Adipose tissue (tissue), 3 donors: ENCODE data around the gene TBX4. TPM values are rescaled to one million over a fixed set of nuclear protein-coding genes. Genes with fewer than 3 reads are reported as not detected.

Experiments
- H3K27ac ChIP-seq: one replicate; pipeline ENCODE4 v1.5.1; 2013; ENCODE audit warnings: low read depth, low read length
- WGBS, 3 donors: extraction: QIAGEN DNeasy Blood & Tissue Kit; methylation state at CpG; one replicate each; pipeline ENCODE4 v1.1.7; 2013; 5-methylcytosine and 5-hydroxymethylcytosine counted together
- polyA plus RNA-seq, 3 donors: library from polyadenylated mRNA; stranded (reverse); fragments of 200-250 nt; gene quantifications; one replicate each; pipeline ENCODE4 v1.2.3, GENCODE V29; 2013
- donor health status: healthy with polysubstance abuse.
- donor health status: Bipolar disorder and iron deficiency.
- donor health status: healthy.

Gene TBX4
- polyA plus RNA-seq, 3 donors = 0.06 TPM; not detected in 1

DNA sequence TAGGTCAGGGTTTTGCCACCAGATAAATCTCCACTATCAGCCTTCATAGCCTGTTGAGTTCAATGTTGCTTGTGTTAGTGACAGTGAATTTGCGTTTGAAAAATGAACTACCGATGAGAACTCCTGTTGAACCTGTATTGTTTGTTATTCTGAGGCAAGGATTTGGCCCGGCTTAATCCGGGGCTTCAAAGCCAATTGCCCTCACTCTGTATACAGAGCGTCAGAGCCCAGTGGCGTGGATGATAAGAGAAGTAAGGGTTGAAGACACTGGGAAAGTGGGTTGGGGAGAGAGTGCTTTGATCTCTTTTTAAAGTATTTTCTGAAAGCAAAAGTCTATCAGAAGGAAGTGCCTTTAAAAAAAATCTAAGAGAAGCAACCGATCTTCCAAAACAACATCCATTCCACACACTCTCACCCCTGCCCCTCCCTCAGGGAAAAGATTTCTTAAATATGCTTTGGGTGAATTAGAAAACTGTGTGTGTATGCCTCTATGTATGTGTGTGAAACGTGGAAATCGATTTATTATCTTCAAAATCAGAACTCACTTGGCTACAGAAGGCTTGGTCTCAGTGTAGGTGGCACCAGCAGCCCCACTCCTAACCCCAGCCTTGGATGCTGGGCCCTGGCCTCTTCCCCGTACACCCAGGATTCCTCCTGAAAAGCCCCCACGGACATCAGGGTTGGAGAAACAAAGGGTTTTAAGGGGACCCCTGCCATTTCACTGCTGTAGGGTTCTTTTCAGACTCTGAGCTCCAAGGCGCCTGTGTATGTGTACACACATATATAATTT lies 8.8 kb downstream of the TBX4 start:
- H3K27ac ChIP-seq = no peak overlapping the region
- 15 to 28% (median 24%) methylated on average over 12 of the region's 12 CpGs for WGBS, 3 donors

DNA sequence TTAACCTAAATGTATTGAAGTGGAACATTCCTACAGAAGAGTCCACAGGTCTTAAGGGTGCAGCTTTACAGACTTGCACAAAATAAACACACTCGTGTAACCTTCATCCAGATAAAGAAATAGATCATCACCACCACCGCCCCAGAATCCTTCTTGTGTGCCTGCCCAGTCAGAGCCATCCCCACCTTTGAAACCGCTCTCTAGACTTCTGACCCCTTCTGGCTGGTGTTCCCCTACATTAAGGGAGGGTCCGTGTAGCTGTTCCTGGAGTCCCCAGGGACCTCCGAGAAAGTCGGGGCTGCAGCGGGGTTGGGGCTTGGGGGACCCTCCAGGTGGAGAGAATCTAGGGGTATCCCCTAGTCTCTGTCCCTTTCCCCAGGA lies 9.4 kb downstream of the TBX4 start:
- 11 to 15% (median 11%) methylated on average over 7 of the region's 7 CpGs for WGBS, 3 donors
- no peak overlapping the region for H3K27ac ChIP-seq

DNA sequence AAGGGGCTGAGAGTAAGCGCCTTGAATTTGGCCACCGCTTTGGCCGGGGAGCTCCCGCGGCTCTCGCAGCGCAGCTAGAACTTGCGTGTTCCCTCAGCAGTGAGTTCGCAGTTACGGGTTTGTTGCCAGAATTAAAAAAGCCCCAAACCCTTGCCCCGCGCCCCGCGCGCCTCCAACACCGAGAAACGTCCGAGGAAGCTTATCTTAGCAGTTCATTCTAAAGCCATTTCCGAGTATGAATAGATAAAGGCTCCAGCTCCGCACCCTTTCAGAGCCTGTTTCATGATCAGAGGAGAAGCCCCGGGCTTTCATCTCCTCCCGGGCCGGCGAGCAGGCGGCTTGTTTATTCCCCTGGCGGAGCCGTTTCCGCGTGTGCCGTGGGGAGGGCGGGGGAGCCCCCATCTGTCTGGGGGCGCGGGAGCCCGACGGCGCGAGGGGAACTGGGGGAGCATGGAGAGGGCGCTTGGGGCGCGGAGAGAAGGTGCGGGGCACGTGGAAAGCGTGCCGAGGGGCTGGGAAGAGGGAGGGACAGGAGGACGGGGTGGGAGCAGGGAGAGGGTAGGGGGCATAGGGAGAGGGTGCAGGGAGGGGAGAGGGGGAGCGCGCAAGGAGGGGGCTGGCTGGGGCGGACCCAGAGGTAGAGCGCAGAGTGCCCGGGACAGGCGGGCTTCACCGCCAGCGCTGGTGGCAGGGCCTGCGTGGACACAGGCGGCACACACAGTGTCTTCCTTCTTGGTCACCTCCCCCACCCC lies 9.9 kb downstream of the TBX4 start:
- 4 to 6% (median 4%) methylated on average over 54 to 55 of the region's 55 CpGs for WGBS, 3 donors
- H3K27ac ChIP-seq = no peak overlapping the region

DNA sequence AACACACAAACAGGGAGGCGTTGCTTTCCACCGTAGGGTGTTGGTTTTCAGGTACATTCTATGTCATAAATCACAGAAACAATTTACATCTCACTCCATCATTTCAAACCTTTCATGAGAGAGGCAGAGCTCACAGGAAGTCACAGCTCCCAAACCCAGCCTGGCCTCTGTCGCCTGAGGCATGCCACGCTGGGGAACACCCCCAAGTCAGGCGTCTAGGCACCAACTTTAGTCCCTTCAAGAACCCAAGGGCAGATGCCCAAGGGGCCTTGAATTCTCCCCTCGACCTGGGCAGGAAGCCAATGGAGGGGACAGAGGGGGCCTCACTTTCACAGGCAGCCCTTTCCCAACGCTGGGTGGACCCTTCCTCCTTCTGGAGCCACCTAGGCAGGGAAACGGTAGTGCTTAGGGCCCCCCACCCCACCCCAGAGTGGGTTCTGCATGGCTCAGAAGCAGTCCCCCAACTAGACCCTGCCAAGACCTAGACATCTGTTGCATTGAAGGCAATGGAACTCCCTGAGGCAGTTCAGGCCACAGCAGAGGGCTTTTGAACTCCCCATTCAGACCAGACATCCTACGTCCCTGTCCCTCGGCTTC lies 10.6 kb downstream of the TBX4 start:
- 43 to 53% (median 49%) methylated on average over 10 of the region's 10 CpGs for WGBS, 3 donors
- H3K27ac ChIP-seq = no peak overlapping the region

DNA sequence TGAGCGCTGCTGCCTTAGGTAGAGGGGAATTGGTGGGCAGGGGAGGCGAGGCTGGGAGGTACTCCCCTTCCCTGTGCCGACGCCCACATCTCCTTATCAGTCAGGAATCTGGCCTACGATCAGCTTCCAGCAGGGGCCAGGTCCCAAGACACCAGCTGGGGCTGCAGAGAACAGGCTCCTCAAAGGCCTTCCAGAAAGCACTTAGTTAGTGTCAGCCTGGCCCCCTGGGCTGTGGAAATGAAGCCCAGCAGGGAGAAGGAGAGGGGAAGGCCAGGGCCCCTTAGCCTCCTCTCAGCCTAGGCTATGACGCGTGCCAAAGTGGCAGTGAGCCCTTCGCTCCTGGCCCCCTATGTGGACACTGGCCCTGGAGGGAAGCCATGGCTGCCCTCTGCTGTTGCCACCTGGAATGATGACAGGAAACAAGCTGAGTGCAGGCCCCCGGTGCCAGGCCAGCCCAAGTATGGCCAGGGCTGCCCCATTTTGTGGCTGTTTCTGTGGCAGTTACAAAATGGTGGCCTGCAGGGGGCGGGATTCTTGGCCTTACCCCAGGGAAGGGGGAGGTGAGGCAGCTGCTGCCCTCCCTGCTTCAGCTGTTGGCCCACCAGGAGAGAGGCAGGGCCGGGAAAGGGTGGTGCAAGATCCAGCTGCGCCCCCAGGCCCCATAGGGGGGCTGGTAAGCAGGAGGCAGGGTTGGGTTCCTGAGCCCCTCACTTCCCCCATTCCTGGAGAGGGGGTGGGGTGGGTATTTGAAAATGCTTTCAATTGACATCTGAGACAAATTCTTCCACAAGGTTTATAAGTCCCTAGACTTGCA lies 11.3 kb downstream of the TBX4 start:
- H3K27ac ChIP-seq = no peak overlapping the region

DNA sequence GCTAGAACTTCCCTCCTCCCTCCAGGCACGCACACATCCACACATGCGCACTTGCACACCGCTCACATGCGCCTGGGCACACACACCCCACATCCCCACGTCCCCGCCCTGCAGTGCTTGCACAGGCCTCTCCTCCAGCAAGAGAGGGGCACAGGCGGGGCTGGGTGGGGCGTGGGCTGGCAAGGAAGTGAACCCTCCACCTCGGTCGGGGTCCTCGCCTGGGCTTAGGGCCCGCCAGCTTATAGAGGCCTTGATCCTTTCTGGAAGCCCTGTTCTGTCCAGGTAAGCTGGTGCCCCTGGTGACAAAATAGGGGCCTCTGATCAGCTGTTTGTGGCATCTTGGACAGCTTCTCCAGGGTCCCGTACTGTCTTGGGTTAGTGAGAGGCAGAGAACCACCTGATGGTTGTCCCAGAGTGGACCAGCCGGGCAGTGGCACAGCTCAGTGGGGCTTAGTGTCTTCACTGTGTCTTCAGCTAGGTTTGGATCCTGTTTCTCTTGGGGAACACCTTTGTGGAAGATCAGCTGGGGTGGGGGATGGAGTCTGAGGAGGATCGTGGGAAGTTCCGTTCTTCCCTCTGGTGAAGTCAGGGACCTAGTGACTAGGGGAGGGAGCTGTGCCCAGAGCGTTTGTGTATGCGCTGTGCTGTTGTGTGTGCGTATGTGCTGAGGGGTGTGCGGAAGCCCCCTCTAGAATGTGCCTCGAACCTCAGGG lies 12.1 kb downstream of the TBX4 start:
- no peak overlapping the region for H3K27ac ChIP-seq
- WGBS, 3 donors = 81 to 92% (median 82%) methylated on average over 21 of the region's 21 CpGs

More for the DNA sequence above, 11.3 kb downstream of the TBX4 start:
- WGBS, 3 donors = 76 to 81% (median 81%) methylated on average over 10 to 12 of the region's 12 CpGs

DNA sequence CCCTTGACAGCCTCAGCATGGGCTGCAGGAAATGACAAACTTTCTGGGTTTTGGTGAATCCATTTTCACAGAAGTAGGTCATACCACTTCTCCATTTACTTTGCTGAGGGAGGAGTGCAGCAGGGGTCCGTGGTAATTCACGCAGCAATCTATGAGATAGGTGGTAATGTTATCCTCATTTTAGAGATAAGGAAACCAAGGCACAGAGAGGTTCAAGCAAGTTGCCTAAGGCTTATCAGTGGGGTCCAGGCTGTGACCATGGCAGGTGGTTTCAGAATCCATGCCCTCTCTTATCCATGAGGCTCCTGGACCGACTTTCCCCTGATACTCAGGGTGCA lies 12.6 kb downstream of the TBX4 start:
- 40 to 73% (median 56%) methylated on average over 3 of the region's 3 CpGs for WGBS, 3 donors
- H3K27ac ChIP-seq = no peak overlapping the region

DNA sequence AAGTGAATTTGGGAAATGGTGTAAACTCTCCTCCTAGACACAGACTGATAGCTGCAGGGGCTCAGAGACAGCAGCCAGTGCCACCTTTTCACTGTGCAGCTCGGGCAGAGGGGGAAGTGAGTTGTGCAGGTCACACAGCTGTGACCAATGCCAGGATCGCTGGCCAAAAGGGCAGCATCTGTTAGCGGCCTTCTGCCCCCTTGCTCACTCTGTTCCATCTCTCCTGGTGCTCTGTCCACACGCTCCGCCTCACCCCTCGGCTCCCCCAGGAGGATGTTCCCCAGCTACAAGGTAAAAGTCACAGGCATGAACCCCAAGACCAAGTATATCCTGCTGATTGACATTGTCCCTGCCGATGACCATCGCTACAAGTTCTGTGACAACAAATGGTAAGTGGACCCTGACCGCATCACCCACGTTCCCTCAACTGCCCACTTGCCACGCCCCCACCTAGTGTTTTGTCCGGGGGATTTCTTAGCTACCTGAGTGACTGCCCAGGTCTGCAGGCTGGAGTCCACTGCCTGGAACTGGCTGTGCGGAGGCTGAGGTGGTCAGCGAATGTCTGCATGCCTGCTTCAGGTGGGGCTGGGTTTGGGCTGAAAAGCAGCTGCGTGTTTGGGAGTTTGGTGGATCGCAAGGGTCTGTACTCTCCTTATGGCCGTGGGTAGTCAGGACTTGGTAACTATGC lies 13.5 kb downstream of the TBX4 start:
- WGBS, 3 donors = 74 to 84% (median 80%) methylated on average over 17 of the region's 17 CpGs
- H3K27ac ChIP-seq = no peak overlapping the region

DNA sequence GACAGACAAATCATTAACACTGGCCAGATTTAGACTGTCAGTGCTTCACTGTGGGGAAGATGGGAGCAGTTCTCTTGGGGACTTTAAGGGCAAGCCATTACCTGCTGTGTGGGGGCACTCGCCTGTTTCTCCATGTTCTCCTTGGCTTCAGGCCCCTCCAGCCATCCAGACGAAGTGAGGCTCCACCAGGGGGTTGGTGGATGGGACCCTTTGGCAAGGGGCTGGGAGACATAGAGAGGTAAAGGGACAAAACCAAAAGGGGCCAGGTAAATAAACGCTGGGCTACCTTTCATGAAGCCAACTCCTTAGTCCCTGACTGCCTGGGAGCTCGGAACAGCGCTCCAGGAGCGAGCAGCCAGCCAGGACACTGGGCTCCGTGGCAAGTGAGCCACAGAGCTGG lies 14.0 kb downstream of the TBX4 start:
- WGBS, 3 donors = 82 to 87% (median 85%) methylated on average over 7 of the region's 7 CpGs
- H3K27ac ChIP-seq = no peak overlapping the region

DNA sequence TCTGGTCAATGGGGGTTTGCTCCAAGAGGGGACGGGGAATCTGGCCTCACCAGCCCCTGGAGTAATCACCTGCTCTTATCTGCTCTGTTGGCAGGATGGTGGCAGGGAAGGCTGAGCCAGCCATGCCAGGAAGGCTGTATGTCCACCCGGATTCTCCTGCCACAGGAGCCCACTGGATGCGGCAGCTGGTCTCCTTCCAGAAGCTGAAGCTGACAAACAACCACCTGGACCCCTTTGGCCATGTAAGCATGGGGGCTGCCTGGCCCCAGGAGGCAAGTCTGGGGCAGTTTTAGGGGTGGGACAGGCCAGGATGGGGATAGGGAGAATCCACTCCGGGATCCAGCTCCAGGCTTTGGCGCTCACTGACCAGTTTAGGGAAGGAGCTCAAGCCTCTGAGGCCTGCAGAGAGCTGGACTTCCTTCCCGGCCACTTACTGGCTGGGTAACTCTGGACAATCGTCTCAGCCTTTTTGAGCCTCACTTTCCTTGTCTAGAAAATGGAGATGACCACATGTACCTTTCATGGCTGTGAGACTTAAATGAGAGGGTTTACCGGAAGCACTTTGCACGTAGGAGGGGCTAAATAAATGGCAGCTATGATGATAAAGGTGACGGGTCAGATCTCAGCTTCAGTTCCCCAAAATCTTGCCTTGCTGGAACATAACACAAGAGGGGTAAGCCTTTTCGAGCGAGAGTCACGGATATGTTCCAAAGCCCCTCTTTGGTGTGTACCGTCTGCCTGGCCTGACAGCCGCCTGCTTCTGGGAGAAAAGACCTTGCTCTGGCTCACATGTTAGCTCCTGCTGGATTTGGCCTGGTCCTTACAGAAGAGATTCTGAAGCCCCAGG lies 15.4 kb downstream of the TBX4 start:
- WGBS, 3 donors = 54 to 63% (median 56%) methylated on average over 15 of the region's 15 CpGs
- H3K27ac ChIP-seq = no peak overlapping the region

DNA sequence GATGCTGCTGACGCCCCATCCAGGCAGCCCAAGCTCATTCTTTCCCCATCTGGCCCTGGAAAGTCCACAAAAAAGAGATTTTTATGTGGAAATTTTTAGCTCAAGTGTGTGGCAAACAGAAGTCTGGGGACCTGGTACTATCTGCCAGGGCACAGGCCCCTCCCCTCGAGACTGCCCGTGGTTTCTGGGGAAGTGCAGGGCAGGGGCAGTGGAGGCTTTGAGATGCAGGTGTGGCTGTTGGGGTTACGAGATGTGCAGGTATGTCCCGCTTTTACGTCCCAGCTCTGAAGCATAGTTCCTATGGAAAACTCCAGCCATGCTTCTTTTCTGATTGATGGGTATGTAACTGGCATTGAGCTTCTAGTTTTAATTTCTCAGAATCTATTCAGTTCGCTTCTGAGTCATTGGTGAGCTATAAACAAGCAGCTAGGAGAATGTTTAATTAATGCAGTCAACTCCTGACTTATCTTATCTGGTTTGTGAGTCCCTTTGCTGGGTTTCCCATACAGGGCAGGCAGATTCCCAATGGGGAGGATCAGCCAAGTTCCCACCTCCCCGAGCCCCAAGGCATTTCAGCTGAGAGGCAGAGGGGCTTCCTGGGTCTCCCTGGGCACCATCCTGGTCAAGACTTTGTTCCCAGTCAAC lies 16.2 kb downstream of the TBX4 start:
- 69 to 81% (median 75%) methylated on average over 8 of the region's 8 CpGs for WGBS, 3 donors
- H3K27ac ChIP-seq = no peak overlapping the region

DNA sequence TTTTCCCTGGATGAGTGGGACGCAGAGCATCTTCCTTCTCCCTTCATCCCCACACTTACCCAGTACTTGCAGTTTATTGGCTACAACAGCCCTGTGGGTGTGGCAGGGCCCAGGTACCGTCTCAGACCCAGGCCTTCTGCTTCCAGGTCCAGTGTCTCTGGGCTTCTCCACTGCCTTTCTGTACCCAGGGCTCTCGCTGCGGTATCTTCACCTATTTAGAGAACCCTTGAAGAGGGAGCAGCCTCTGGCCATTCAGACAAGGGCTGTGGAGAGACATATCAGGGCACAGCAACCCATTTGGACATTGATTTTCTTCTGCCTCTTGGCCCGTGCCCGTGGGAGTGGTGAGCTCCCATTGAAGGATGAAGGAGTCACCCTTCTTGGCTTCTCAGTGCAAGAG lies 17.3 kb downstream of the TBX4 start:
- WGBS, 3 donors = 92 to 94% (median 93%) methylated on average over 6 of the region's 6 CpGs
- no peak overlapping the region for H3K27ac ChIP-seq

DNA sequence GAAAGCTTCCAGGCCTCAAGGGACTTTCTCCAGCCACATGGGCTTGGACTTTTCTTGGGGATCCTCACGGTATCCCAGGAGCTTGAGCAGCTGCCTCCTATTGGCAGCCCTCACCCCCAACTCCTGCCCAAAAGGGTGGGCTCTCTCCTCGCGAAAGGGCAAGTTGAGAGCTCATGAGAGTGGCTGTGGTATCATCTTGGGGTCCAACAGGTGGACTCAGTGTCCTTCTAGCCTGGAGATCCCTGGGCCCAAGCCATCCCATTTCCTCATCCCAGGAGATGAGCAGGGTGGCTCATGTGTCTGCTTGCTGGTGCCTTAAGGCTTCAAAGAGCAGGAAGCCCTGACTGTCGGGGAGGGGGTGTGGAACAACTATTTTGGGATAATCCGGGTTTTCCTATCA lies 17.7 kb downstream of the TBX4 start:
- H3K27ac ChIP-seq = no peak overlapping the region
- 81 to 90% (median 84%) methylated on average over 5 of the region's 5 CpGs for WGBS, 3 donors

DNA sequence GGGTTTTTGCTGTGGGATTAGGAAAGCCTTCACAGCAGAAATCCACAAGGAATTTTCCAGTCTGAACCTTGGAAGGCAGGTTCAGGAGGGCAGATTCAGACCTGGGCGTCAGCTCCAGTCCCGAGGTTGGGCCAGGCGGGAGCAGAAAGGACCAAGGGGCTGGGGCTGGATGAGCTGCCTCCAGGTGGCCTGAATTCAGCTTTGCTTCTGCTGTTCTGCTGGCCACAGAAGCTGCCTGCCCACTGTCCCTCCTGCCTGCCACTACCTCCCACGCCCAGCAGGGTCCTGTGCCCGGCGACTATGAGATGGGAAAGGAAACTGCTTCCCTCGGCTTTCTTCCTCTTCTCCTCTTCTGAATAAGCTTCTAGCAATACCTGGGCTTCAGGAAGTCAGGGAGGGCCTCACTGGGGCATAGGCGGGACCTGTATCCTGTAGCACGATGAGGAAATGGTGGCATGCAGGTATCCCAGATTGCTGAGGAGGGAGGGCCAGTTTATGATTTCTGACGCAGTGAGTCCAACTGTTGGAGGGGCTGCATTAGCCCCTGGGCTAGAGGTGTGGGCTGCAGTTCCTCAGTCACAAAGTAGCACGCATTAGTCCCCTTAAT lies 18.4 kb downstream of the TBX4 start:
- 78 to 93% (median 81%) methylated on average over 11 of the region's 11 CpGs for WGBS, 3 donors
- no peak overlapping the region for H3K27ac ChIP-seq

DNA sequence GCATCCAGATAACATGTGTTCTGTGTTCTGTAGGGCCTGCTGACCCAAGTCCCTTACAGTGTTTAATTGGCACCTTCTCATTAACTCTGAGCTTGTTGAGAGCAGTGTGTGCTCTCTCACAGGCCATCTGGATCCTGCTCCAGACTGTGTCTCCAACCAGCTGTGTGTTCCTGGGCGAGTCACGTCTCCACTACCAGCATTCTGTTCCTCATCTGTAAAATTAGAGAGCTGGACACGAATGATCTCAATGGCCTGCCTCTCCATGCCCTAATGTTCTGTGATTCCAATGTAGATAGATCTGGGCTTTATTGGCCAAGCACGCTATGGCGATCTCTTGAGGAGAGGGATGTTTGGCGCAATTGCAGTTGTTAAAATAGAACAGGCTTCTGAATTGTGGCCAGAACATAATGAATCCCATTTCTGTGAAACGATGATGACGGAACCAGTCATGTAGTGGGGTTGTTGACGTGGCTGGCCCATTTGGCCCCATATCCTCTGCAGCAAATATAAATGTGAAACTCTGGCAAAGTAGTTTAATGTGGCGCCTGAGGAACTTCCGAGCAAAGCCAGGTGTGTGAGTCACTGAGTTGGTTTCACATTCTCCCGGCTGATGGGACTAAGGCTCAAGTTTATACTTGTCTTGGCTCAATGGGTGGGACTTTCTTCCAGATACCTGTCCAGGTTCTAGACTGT lies 22.2 kb downstream of the TBX4 start:
- 90 to 92% (median 92%) methylated on average over 12 of the region's 12 CpGs for WGBS, 3 donors

More for the DNA sequence above, 22.2 kb downstream of the TBX4 start:
- H3K27ac ChIP-seq = no peak overlapping the region
